Stimulated activated CD4-positive, alpha-beta T cell treated with anti-CD3 and anti-CD28 coated beads, Interleukin-1b, Interleukin-23, amount 100 ng/mL, for 48 hours (primary cell): Measurements from ENCODE around the gene PHC3.
"Not testable (repeated sequence)": the region's sequence is repeated elsewhere in the genome, so short reads cannot be mapped to it uniquely, and the experiment has no call there.

Experiments
- DNase-seq: peaks from one replicate; pipeline ENCODE4 v3.0.0-alpha.2; 2020

PHC3 gene

DNA sequence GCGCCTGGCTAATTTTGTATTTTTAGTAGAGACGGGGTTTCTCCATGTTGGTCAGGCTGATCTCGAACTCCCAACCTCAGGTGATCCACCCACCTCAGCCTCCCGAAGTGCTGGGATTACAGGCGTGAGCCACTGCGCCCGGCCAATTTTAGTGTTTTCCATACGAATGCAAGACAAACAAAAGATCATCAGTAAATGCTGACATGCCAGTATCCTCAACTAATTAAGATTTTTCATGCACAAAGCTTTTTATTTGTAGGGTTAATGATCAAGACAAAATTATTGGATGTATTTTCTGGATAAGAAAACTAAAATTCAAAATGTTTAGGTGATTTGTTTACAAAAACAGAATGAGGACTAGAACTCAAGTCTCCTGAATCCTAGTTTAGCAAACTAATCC, 67.4 kb downstream of the PHC3 start:
- not testable (repeated sequence) for DNase-seq

DNA sequence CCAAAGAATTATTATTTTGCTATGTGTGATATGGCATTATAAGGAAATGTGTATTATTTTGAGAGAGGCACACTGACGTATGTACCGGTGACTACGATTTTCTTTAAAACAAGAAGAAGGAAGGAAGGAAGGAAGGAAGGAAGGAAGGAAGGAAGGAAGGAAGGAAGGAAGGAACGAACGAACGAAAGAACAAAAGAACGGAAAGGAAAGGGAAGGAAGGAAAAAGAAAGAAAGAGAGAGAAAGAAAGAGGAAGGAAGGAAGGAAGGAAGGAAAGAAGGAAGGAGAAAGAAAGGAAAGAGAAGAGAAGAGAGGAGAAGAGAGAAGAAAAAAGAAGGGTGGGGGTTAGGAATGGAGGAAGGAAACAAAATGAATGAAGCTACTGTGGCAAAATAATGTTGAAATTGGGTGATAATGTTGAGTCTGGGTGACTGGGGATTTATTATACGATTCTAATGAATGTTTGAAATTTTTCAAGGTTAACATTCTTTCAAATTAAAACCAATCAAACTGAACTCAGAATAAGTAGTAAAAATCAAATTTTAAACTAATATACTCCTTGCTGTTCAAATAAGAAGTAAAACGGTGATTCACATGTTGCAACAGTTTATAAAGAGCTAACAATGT, 70.3 kb downstream of the PHC3 start:
- no peak for DNase-seq

DNA sequence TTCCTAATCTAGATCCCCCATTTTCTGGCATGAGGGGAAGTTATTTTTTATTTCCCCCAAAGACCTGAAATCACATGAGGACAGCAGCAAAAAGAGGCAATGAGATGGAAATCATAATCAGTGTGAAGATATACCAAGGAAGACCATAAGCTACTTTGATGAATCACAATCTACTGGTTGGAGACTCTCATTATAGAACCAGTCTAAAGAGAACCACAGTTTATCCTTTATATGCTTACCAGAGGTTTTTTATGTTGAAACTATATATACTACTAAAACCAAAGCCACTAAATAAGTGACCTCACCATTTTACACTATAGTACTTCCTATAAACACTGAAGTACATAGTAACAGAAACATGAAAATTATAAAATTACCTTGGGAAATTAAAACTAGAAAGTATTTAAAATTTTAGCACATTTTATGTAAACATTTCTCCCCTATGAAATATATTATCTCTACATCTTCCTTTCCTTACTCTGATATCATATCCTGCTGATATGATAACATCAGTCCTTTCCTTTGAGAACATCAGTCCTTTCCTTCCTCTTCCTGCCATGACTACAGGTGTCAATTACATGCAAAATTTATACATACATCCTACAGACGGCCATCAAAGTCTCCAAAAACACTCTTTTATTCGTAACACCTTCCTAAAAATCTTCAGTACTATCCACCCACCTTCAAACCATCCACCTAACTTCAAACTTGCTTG, 71.8 kb downstream of the PHC3 start:
- no peak for DNase-seq

DNA sequence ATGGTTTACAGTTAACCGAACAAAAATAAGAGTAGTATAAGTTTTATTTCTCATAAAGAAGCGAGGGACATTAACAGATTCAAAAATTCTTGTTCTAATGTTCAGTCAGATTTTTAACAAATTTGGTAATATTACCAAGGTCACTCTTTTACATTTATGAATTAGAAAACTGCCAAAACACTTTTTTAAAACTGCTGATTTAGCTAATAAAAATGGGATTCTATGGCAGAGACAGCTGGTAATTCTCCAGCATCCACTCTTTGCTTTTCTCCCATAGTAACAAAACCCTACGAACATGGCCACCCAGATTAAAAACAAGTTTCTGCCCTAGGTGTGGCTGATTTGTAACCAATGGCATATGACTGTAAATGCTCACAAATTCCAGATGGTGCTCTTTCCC, 72.6 kb downstream of the PHC3 start:
- DNase-seq = no peak

DNA sequence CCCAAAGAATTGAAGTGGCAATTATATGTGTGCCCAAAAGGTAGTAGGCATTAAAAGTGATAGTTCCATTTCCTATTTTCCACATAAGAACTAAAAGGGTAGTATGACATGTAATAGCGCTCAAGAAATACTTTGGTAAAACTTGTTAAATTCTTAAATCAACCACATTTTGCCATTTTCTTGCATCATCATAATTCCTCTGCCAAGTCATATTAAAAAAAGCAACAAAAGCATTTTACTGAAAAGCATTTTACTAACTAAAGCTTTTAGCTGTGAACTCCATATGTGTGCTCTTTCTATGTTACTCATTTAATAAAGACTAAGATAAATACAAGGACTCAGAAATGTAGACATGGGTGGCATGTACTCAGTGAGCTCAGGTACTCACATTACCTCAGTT, 73.6 kb downstream of the PHC3 start:
- no peak for DNase-seq

DNA sequence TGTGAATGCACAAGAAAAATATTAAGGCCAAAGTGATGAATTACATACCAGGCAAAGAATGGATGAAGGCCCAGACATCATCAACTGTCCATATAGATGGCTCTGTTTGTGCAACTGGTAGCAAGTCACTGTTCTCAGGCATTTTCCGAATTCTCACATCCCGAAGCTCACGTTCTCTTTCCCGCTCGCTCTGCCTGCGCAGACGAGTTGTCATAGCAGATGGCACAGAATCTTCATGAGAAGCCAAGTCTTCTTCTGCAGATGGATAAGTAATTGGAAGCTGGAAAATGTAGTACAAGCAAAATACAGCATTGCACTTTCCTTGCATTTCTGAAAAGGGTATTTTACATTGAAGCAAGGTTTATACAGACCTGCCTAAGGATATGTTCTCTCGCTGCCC, 79.1 kb downstream of the PHC3 start:
- DNase-seq = no peak

DNA sequence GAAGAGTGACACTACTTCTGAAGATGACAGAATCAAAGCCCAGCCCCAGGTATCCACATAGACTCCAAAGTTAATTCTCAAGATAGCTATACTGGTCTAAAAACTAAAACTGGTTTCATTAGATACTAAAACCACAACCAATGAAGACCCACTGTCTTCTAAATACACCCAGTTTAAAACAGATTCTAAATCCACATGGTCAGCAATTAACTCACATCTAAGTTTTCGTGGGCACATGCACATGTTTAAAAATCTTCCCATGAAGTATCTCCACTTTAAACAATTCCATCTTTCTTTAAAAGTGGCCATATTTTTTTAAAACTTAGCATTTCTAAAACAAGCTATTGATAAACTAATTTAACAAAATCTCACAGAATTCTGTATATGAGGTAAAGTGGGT, 80.6 kb downstream of the PHC3 start:
- no peak for DNase-seq

DNA sequence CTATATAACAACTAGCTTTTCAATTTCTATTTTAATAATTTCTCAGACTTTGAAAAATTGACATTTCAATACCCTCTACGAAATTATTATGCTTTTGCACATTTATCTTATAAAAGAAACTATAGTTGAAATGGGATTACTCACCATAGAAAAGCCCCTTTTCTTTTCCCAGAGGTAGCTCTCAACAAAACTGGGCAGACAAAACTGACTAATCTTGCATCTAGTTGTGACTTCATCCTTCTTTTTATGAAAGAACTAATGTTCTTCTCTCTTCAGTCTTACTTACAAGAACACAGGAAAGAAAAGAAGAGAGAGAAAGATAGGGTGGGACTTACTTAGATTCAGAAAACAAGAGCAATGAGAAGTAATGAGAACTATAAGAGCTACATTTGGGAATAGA, 82.8 kb downstream of the PHC3 start:
- no peak for DNase-seq

DNA sequence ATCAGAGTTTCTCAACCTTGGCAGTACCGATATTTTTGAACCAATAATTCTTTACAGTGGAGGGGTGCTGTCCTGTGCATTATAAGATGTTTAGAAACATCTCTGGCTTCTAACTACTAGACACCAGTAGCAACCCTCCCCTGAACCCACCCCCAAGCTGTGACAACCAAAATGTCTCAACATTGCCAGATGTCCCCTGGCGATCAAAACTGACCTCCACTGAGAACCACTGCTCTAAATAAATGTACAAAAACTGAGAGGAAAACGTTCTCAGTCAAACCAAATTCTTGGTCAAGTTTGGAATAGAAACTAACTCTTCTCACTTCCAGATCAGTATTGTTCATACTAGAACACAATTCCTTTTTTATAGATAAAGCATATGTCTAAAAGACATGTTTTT, 85.2 kb downstream of the PHC3 start:
- no peak for DNase-seq

DNA sequence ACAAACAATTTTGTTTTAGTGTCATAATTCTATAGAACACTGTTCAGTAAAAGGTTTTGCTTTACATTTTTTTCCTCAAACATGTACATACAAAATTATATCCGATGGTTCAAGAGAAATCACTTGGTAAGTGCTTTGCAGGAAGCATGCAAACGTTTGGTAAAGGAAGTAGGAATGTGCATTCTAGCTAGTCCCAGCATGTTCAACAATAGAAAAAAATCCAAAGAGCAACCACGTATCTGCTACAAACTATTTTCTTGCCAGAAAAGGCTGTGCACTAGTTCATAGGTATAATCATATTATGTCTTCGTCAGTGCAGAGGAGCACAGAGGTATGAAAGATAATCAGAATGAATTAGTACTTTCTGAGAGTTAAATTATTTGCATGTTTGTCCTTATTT, 85.8 kb downstream of the PHC3 start:
- no peak for DNase-seq

DNA sequence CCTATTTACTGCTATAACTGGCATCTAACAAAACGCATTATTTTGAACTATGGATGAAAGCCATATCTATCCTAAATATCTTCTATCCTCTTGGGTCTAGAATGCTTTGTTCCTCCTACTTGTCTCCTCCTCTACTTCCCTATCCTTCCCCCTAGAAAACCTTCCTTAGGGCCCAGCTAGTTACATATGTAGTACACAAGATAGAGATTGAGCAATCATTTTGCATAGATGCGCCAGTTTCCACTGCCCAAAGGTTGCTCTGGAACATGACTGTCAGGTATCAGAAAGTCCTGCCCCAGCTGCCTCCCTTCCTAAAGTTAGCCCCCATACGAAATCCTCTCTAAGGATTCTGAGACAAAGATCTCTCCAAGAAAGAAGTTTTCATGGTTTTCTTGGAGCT, 88.6 kb downstream of the PHC3 start:
- DNase-seq = no peak

DNA sequence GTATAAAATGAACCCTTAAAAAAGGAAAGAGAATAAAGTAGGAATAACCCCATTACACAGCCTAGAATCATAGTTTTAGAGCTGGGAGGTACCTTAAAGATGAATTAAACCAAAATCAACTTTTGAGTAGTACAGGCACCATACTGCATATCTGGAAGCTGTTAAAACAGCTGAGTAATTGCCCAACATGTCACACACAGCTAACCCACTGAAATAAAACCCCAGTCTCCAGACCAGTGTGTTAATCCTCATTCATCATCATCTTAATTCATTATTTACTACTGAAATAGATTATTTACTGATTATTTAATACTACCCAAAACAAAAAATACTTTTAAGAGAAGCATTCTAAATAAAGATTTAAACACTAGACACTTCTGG, 90.9 kb downstream of the PHC3 start:
- DNase-seq = no peak

DNA sequence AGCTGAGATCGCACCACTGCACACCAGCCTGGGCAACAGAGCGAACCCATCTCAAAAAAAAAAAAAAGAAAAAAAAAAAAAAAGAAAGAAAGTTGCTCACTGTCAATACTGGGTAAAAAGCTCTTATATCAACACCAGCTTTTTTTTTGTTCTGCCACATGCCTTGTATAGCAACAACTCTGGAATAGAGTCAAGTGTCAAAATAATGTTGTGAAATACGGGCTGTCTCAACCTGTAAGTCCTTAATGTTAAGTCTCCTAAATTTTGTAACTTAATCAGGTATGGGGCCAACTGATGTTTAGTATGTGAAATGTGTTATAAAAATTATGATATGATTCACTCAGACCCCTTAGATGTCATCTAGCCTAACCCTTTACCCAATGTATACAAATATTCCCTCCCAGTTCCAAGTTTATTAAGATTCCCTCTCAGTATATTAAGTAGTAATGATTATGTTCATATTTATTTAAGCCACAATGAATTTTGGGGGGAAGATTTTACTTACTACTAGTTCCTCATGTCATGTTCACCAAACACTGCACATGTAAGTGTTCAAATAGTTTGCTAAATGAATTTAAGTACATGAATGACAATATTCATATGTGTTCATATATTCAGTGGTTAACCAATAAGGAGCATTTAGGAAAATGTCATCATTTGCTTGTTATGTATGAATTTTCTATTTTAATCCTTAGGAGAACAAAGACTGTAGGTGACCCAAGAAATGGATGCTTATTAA, 91.5 kb downstream of the PHC3 start:
- DNase-seq = no peak

DNA sequence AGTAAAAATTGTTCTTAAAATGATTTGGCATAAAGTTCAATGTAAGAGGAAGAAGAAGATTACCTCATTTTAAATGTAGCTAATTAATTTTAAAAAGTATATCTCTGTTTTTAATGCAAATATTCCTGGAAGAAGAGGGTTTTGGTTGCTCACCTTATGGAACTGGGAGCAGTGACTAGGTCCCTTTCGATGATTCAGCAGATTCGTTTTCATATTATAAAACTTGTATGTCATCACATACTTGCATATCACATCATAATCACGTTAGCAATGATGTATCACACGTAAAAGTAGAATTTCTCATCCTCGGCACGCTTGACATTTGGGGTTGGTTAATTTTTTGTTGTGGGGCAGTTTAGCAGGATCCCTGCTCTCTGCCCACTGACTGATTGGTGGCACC, 96.1 kb downstream of the PHC3 start:
- DNase-seq = no peak

DNA sequence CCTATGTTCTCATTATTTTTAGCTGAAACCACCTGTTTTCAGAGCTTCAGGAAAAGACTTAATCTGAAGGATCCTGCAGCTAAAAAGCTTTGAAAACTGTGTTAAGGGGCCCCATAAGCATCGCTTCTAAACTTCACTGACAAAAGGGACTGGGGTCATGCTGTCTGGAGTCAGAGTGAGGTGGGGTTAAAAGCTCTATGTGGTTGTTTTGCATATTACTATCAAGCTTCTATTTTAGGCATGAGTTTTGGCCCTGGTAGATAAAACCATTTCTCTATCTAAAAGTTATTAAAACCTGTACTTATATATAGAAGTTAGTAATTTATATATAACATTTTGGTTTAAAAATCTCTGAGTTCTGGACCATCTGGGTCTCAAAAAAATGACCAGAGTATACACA, 98.2 kb downstream of the PHC3 start:
- no peak for DNase-seq

DNA sequence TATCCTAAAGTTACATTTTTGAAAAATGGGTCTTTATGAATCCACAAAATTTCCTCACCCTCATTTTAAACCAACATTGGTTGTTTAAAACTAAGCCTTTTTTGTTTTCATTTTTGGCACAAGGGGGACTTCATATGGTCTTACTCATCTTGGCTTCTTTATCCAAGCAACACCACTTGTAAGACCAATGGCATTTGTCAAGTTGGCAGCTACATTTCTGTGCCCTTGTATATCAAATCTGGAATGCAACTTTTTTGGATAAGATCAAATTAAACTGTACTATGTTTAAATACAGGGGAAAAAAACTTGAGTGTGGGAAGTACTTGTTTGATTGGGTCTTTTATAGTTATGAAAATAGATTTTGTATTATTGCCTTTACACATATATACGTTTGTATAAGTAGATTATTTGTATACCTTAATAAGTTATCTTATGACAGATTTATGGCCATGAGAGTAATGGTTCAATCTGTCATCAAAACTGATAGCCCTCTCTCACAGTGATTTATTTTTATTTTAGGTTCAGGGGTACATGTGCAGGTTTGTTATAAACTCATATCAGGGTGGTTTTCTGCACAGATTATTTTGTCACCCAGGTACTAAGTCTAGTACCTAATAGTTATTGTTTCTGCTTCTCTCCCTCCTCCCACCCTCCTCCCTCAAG, 100.3 kb downstream of the PHC3 start:
- DNase-seq = no peak

DNA sequence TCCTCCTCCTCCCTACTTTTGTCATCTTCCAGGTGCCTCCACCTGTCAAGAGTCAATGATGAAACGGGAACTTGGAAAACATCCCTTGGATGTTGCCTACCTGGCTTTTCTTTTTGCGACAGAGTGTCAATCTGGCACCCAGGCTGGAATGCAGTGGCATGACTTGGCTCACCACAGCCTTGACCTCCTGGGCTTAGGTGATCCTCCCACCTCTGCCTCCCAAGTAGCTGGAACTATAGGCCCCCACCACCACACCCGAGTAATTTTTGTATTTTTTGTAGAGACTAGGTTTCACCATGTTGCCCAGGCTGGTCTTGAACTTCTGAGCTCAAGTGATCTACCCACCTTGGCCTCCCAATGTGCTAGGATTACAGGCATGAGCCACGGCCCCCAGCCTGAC, 100.9 kb downstream of the PHC3 start:
- no peak for DNase-seq

DNA sequence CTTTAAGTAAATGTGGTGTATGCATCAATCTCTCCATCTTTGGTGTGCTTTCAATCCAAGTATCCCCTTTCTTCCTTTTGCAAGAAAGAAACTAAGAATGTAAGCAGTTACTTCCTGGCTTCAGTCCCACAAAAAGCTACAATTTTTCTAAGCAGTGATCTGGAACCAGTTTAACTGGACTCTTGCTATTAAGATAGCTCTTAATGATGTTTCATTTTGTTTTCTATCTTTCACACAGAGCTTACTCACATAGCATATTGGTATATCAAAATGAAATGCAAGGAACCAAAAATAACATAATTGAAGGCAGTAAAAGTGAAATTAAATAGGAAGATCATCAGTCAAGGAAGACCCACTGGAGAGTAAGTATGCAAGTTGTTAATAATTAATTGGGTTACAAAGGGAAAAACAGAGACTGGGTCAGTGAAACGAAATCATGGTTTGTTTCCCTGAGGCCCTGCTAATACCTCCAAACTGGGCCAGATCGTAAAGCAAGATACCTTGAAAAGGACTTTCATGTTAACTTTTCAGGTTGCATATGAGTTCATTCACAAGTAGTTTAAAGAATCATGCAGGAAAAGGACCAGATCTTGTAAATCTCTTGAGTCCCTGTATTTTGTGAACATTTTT, 101.9 kb downstream of the PHC3 start:
- no peak for DNase-seq

DNA sequence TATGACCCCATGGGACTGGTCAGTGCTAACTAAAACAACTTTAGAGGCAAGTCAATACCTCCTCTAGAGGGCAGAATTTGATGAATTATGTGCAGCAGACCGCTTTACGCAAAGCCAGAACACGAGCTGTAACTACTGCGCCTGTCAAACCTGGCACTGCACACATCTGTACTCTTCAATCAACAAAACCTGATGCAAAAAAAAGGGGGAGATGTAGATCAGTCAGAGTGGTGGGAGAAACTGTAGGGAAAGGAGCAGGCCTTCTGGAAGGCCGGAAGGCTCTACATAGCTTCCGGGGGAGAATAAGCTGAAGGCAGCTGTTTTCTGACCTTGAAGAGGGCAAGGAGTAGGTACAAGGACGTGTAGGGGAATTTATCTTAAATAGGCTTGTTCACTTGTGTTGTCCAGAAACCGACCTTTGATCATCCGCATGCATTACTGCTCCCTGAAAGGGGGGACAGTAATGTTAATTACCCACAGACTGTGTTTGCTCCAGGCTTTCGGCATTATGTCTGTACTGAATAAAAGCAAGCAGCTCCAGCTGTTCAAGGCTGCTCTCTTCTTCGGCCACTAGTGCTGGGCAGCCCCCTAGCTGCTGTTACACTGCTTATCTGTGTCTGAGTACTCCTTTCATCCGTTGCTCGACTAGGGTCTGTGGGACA, 102.8 kb downstream of the PHC3 start:
- DNase-seq = no peak

DNA sequence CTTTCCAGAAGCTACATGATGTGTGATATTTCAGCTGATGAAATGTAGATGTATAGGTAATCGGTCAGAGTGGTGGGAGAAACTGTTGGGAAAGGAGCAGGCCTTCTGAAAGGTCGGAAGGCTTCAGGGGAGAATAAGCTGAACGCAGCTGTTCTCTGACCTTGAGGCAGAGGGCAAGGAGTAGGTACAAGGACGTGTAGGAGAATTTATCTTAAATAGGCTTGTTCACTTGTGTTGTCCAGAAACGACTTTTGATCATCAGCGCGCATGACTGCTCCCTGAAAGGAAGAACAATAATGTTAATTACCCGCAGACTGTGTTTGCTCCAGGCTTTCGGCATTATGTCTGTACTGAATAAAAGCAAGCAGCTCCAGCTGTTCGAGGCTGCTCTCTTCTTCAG, 104.2 kb downstream of the PHC3 start:
- DNase-seq = no peak

DNA sequence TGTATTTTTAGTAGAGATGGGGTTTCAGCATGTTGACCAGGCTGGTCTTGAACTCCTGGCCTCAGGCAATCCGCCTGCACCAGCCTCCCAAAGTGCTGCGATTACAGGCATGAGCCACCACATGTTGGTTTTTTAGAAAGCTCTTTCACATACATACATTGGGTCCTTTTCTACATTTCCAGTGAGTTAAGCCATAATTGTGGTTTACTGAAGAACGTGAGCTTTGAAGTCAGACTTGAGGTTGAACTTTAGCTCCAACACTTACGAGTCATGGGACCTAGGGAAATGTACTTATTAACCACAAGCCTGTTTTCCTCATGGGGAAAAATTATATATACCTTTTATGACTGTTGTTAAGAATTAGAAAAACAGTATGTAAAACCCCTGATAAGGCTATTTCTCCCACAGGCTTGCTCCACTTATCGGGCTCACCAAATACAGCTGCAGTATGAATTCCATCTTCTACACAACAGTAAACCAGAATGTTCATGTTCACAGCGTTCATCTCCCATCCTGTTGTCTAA, 104.8 kb downstream of the PHC3 start:
- no peak for DNase-seq

DNA sequence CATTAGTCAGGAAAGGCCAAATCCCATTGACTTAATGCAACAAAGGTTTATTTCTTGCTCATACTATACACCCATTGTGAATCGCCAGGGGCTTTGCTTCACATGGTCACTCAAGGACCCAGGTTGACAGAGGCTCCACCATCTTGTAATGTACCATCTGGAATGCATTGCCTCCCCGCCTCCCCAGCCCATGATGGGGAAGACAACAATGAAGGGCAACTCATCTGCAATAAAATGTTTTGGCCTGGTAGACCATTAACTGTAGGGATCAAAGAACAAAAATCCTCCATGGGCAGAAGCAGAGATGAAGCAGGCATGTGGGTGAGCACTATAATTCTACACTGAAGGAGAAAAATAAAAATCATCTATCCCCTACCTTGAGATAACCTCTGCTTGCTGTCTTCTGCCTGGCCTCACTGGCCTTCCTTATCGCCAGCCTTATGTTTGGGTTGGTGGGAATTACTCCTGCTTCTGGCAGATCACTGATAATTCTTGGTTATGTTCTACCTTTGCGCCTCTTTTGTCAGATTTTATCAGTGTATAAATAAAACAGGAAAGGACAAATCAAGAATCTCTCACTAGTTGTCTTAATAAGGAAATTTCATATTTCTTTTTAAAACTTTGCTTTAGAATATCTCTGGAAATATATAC, 106.0 kb downstream of the PHC3 start:
- DNase-seq = no peak
